Measurements from ENCODE around the gene SRPK2.

The SRPK2 gene

DNA sequence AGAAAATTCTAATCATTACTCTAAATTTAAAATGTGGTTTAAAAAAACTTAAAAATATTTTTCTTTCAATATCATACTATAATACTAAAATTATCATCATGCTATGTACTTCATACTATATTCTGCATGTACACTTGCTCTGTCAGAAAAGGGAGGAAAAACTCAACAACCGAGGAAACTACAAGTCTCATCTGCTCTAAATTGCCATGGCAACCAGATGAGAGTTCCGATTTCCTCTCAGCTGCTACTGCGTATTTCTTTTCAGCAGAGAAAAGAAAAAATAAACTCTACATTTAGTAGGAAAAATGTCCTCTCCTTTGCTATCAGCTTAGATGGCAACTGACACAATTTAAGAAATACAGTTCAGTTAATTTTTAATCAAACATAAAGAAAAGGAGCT is 178.9 kb downstream of the SRPK2 start:
- H3K4me2 ChIP-seq (ENCODE audit: insufficient read depth, low read length, poor library complexity, severe bottlenecking), result no peak overlapping the region
- no peak overlapping the region for H3K23ac ChIP-seq (ENCODE audit: low read depth, low read length, poor library complexity)
- no peak overlapping the region for H4K91ac ChIP-seq (ENCODE audit: low read depth, low read length, poor library complexity)
- H2BK120ac ChIP-seq (ENCODE audit: low read depth, low read length), result no peak overlapping the region
- WGBS, 2 donors (ENCODE audit: extremely low coverage in 2 of 2, insufficient read length in 2 of 2, insufficient replicate concordance in 1 of 2), result no CpG with 5 or more reads among the region's 3 CpGs
- no peak overlapping the region for H3K9ac ChIP-seq (ENCODE audit: low read depth, low read length, poor library complexity)
- H3K27ac ChIP-seq (replicated peaks; ENCODE audit: low read length), result no peak overlapping the region
- no peak for DNase-seq (ENCODE audit: low spot score)
- H2BK5ac ChIP-seq (ENCODE audit: low read length), result no peak overlapping the region
- H3K4me3 ChIP-seq (ENCODE audit: low read length in 2 of 2), result no peak overlapping the region
- peaks cover 3 to 12% of the 10 kb centered on the region in 2 donors for H3K9me3 ChIP-seq (replicated peaks in 1 of 2; ENCODE audit: control insufficient read depth in 2 of 2, insufficient read depth in 1 of 2, low read depth in 1 of 2, low read length in 2 of 2)
- H2AK5ac ChIP-seq (ENCODE audit: low read depth, low read length), result no peak overlapping the region
- H3K4me1 ChIP-seq (ENCODE audit: control insufficient read depth in 2 of 2, insufficient read depth in 1 of 2, low read depth in 1 of 2, low read length in 2 of 2), result peaks cover 1 to 30% of the 10 kb centered on the region in 2 donors
- no peak overlapping the region for H2BK12ac ChIP-seq (ENCODE audit: low read length)
- H3K4ac ChIP-seq (ENCODE audit: low read length), result no peak overlapping the region
- H3K18ac ChIP-seq (ENCODE audit: low read length), result no peak overlapping the region
- no peaks in the 10 kb centered on the region for H3K27me3 ChIP-seq (ENCODE audit: control insufficient read depth in 3 of 3, insufficient read depth in 3 of 3, low read depth in 1 of 3, low read length in 3 of 3)
- no peak overlapping the region for H4K8ac ChIP-seq (ENCODE audit: low read depth, low read length)
- H3K36me3 ChIP-seq (replicated peaks in 1 of 2; ENCODE audit: control insufficient read depth in 2 of 2, insufficient read depth in 2 of 2, low read length in 2 of 2), result no peaks in the 10 kb centered on the region
- H2AFZ ChIP-seq (ENCODE audit: low read length), result no peak overlapping the region
- no peaks in the 10 kb centered on the region for H3K79me1 ChIP-seq (ENCODE audit: low read depth, low read length)
- no peak overlapping the region for H2BK15ac ChIP-seq (ENCODE audit: low read length)
- H3K14ac ChIP-seq (ENCODE audit: low read length), result no peak overlapping the region

DNA sequence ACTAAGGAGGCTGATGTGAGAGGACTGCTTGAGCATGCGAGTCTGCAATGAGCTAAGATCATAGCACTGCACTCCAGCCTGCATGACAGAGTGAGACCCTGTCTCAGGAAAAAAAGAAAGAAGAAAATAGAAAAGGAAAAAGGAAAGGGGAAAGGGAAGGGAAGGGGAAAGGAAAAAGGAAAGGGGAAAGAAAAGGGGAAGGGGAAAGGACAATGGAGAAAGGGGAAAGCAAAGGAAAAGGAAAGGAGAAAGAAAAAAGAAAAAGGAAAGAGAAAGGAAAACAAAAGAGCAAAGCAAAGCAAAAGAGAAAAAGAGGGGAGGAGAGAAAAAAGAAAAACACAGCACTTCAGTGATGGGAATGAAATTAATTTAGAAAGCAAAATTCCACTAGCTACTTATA is 179.3 kb downstream of the SRPK2 start:
- no peak for DNase-seq (ENCODE audit: low spot score)
- Histone ChIP-seq H3K4me1 (ENCODE audit: control insufficient read depth in 2 of 2, insufficient read depth in 1 of 2, low read depth in 1 of 2, low read length in 2 of 2) (peaks cover 1 to 30% of the 10 kb centered on the region in 2 donors), H2BK15ac (ENCODE audit: low read length) (no peak overlapping the region), H3K27ac (replicated peaks; ENCODE audit: low read length) (no peak overlapping the region), H2AK5ac (ENCODE audit: low read depth, low read length) (no peak overlapping the region), H3K9me3 (replicated peaks in 1 of 2; ENCODE audit: control insufficient read depth in 2 of 2, insufficient read depth in 1 of 2, low read depth in 1 of 2, low read length in 2 of 2) (peaks cover 3 to 12% of the 10 kb centered on the region in 2 donors), H3K79me1 (ENCODE audit: low read depth, low read length) (no peaks in the 10 kb centered on the region), H3K9ac (ENCODE audit: low read depth, low read length, poor library complexity) (no peak overlapping the region), H2BK12ac (ENCODE audit: low read length) (no peak overlapping the region), H4K91ac (ENCODE audit: low read depth, low read length, poor library complexity) (no peak overlapping the region), H3K18ac (ENCODE audit: low read length) (no peak overlapping the region), H4K8ac (ENCODE audit: low read depth, low read length) (no peak overlapping the region), H3K14ac (ENCODE audit: low read length) (no peak overlapping the region), H3K4me3 (ENCODE audit: low read length in 2 of 2) (no peak overlapping the region), H2AFZ (ENCODE audit: low read length) (no peak overlapping the region), H3K4me2 (ENCODE audit: insufficient read depth, low read length, poor library complexity, severe bottlenecking) (no peak overlapping the region), H2BK5ac (ENCODE audit: low read length) (no peak overlapping the region), H2BK120ac (ENCODE audit: low read depth, low read length) (no peak overlapping the region), H3K27me3 (ENCODE audit: control insufficient read depth in 3 of 3, insufficient read depth in 3 of 3, low read depth in 1 of 3, low read length in 3 of 3) (no peaks in the 10 kb centered on the region), H3K23ac (ENCODE audit: low read depth, low read length, poor library complexity) (no peak overlapping the region), H3K4ac (ENCODE audit: low read length) (no peak overlapping the region), H3K36me3 (replicated peaks in 1 of 2; ENCODE audit: control insufficient read depth in 2 of 2, insufficient read depth in 2 of 2, low read length in 2 of 2) (peaks cover 0 to 2% of the 10 kb centered on the region in 2 donors)
- WGBS, 2 donors (ENCODE audit: extremely low coverage in 2 of 2, insufficient read length in 2 of 2, insufficient replicate concordance in 1 of 2), result no CpG with 5 or more reads among the region's 1 CpG

DNA sequence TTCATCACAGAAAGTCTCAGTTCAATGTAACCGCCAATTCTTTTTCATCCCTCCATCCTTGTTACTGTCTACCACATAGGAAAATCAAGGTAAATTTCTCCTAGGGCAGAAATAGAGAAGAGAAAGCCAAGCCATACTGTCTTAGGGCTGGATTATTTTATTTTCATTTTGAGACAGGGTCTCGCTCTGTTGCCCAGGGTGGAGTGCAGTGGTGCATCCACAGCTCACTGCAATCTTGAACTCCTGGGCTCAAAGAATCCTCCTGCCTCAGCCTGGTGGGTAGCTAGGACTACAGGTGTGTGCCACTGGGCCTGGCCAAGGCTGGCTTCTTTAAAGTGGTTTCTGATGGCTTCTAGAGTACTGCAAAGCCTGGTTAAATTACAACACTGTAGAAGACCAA is 181.7 kb downstream of the SRPK2 start:
- Histone ChIP-seq H3K79me1 (ENCODE audit: low read depth, low read length) (no peaks in the 10 kb centered on the region), H3K14ac (ENCODE audit: low read length) (no peak overlapping the region), H2AFZ (ENCODE audit: low read length) (no peak overlapping the region), H3K4me3 (ENCODE audit: low read length in 2 of 2) (no peak overlapping the region), H3K9ac (ENCODE audit: low read depth, low read length, poor library complexity) (no peak overlapping the region), H3K9me3 (replicated peaks in 1 of 2; ENCODE audit: control insufficient read depth in 2 of 2, insufficient read depth in 1 of 2, low read depth in 1 of 2, low read length in 2 of 2) (peaks cover 0 to 8% of the 10 kb centered on the region in 2 donors), H3K4ac (ENCODE audit: low read length) (no peak overlapping the region), H2BK5ac (ENCODE audit: low read length) (no peak overlapping the region), H2BK120ac (ENCODE audit: low read depth, low read length) (no peak overlapping the region), H3K23ac (ENCODE audit: low read depth, low read length, poor library complexity) (no peak overlapping the region), H2BK12ac (ENCODE audit: low read length) (no peak overlapping the region), H3K4me1 (ENCODE audit: control insufficient read depth in 2 of 2, insufficient read depth in 1 of 2, low read depth in 1 of 2, low read length in 2 of 2) (peaks cover 6 to 38% of the 10 kb centered on the region in 2 donors), H3K27me3 (ENCODE audit: control insufficient read depth in 3 of 3, insufficient read depth in 3 of 3, low read depth in 1 of 3, low read length in 3 of 3) (no peaks in the 10 kb centered on the region), H2AK5ac (ENCODE audit: low read depth, low read length) (no peak overlapping the region), H4K91ac (ENCODE audit: low read depth, low read length, poor library complexity) (no peak overlapping the region), H3K18ac (ENCODE audit: low read length) (no peak overlapping the region), H3K4me2 (ENCODE audit: insufficient read depth, low read length, poor library complexity, severe bottlenecking) (no peak overlapping the region), H3K36me3 (replicated peaks in 1 of 2; ENCODE audit: control insufficient read depth in 2 of 2, insufficient read depth in 2 of 2, low read length in 2 of 2) (peaks cover 0 to 10% of the 10 kb centered on the region in 2 donors), H2BK15ac (ENCODE audit: low read length) (no peak overlapping the region), H3K27ac (replicated peaks; ENCODE audit: low read length) (no peak overlapping the region), H4K8ac (ENCODE audit: low read depth, low read length) (no peak overlapping the region)
- WGBS, 2 donors (ENCODE audit: extremely low coverage in 2 of 2, insufficient read length in 2 of 2, insufficient replicate concordance in 1 of 2), result no CpG with 5 or more reads among the region's 2 CpGs
- DNase-seq (ENCODE audit: low spot score), result no peak

DNA sequence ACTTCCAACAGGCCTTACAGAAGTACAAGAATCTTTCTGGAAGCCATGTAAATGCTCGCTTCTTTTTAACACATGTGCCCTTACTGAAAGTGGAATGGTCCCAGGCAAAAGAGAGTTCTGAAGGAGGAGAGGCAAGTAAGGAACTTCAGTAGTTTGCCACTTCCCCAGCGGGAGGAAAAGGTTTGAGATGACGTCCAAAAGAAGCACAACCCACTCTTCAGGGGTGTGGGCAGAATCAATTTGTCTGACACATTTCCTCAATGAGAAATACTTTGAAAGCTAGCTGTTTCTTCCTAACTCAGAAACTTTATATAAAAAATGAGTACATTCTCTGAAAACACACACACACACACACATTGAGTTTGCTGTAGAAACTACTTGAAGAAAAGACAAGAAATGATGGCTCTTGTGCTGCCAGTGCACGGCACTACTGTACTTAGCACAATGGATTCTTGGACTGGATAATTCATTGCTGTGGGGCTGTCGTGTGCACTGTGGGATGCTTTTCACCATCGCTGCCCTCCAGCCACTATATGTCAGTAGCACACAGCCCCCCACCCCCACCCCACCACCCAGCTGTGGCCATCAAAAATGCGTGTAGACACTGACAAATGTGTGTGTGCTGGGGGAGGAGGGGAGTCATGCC is 183.0 kb downstream of the SRPK2 start:
- Histone ChIP-seq H4K8ac (ENCODE audit: low read depth, low read length) (no peak overlapping the region), H3K4me1 (ENCODE audit: control insufficient read depth in 2 of 2, insufficient read depth in 1 of 2, low read depth in 1 of 2, low read length in 2 of 2) (peaks cover 6 to 35% of the 10 kb centered on the region in 2 donors), H3K4me2 (ENCODE audit: insufficient read depth, low read length, poor library complexity, severe bottlenecking) (no peak overlapping the region), H2AFZ (ENCODE audit: low read length) (no peak overlapping the region), H3K9ac (ENCODE audit: low read depth, low read length, poor library complexity) (no peak overlapping the region), H3K4ac (ENCODE audit: low read length) (no peak overlapping the region), H4K91ac (ENCODE audit: low read depth, low read length, poor library complexity) (no peak overlapping the region), H3K27ac (replicated peaks; ENCODE audit: low read length) (no peak overlapping the region), H3K36me3 (replicated peaks in 1 of 2; ENCODE audit: control insufficient read depth in 2 of 2, insufficient read depth in 2 of 2, low read length in 2 of 2) (peaks cover 0 to 23% of the 10 kb centered on the region in 2 donors), H3K27me3 (ENCODE audit: control insufficient read depth in 3 of 3, insufficient read depth in 3 of 3, low read depth in 1 of 3, low read length in 3 of 3) (no peaks in the 10 kb centered on the region), H2BK12ac (ENCODE audit: low read length) (no peak overlapping the region), H2AK5ac (ENCODE audit: low read depth, low read length) (no peak overlapping the region), H3K23ac (ENCODE audit: low read depth, low read length, poor library complexity) (no peak overlapping the region), H3K79me1 (ENCODE audit: low read depth, low read length) (no peaks in the 10 kb centered on the region), H3K18ac (ENCODE audit: low read length) (no peak overlapping the region), H2BK15ac (ENCODE audit: low read length) (no peak overlapping the region), H3K14ac (ENCODE audit: low read length) (no peak overlapping the region), H3K9me3 (replicated peaks in 1 of 2; ENCODE audit: control insufficient read depth in 2 of 2, insufficient read depth in 1 of 2, low read depth in 1 of 2, low read length in 2 of 2) (no peaks in the 10 kb centered on the region), H3K4me3 (ENCODE audit: low read length in 2 of 2) (no peak overlapping the region), H2BK120ac (ENCODE audit: low read depth, low read length) (no peak overlapping the region), H2BK5ac (ENCODE audit: low read length) (no peak overlapping the region)
- no peak for DNase-seq (ENCODE audit: low spot score)
- no CpG with 5 or more reads among the region's 7 CpGs for WGBS, 2 donors (ENCODE audit: extremely low coverage in 2 of 2, insufficient read length in 2 of 2, insufficient replicate concordance in 1 of 2)

All from neuronal stem cell (in vitro differentiated cells).